Smooth muscle cell (in vitro differentiated cells): ENCODE results near the gene MRPL4. TPM values are rescaled to one million over a fixed set of nuclear protein-coding genes. Genes with fewer than 3 reads are reported as not detected.
"Not testable (repeated sequence)": the region's sequence is repeated elsewhere in the genome, so short reads cannot be mapped to it uniquely, and the experiment has no call there.

Experiments used
- DNase-seq: peaks from one replicate; lab custom pipeline; 2025; ENCODE audit not compliant: unreplicated experiment; lab: John Stamatoyannopoulos, UW
- H2AFZ ChIP-seq: fragments of 200-600 bp; sonication (generic); 2 replicates; pipeline ENCODE4 v1.6.0; 2016; ENCODE audit warnings: antibody characterized with exemption, low read depth, mild to moderate bottlenecking
- H3F3A ChIP-seq: fragments of 200-600 bp; sonication (generic); 2 replicates; pipeline ENCODE4 v1.6.0; 2017; ENCODE audit warnings: antibody characterized with exemption, low read depth
- H3K27ac ChIP-seq: fragments of 200-600 bp; sonication (generic); 2 replicates; pipeline ENCODE4 v1.5.1; 2016; ENCODE audit warnings: low read depth, mild to moderate bottlenecking
- H3K27me3 ChIP-seq: fragments of 200-600 bp; sonication (generic); 2 replicates; pipeline ENCODE4 v1.6.1; 2016; ENCODE audit warnings: low read depth, mild to moderate bottlenecking
- H3K36me3 ChIP-seq: fragments of 200-600 bp; sonication (generic); 2 replicates; pipeline ENCODE4 v1.5.1; 2016; ENCODE audit warnings: low read depth
- H3K4me1 ChIP-seq: fragments of 200-600 bp; sonication (generic); 2 replicates; pipeline ENCODE4 v1.5.1; 2016; ENCODE audit warnings: low read depth
- H3K4me2 ChIP-seq: fragments of 200-600 bp; sonication (generic); 2 replicates; pipeline ENCODE4 v1.6.0; 2016; ENCODE audit warnings: mild to moderate bottlenecking
- H3K4me3 ChIP-seq: fragments of 200-600 bp; sonication (generic); 2 replicates; pipeline ENCODE4 v1.5.1; 2016; ENCODE audit warnings: mild to moderate bottlenecking
- H3K79me2 ChIP-seq: fragments of 200-600 bp; sonication (generic); 2 replicates; pipeline ENCODE4 v1.6.0; 2016; ENCODE audit warnings: low read depth, mild to moderate bottlenecking
- H3K9ac ChIP-seq: fragments of 200-600 bp; sonication (generic); 2 replicates; pipeline ENCODE4 v1.6.0; 2016; ENCODE audit warnings: low read depth
- H3K9me3 ChIP-seq: fragments of 200-600 bp; sonication (generic); replicated peaks from 2 replicates; pipeline ENCODE4 v1.5.1; 2016; ENCODE audit warnings: low read depth
- H4K20me1 ChIP-seq: fragments of 200-600 bp; sonication (generic); 2 replicates; pipeline ENCODE4 v1.6.0; 2016; ENCODE audit warnings: low read depth
- WGBS: methylation state at CpG from one replicate; pipeline ENCODE4 v1.1.7; 2016; ENCODE audit warnings: low lambda C conversion rate; 5-methylcytosine and 5-hydroxymethylcytosine counted together
- polyA plus RNA-seq: library from polyadenylated mRNA; unstranded; fragments of >200 nt; fragmentation: Nextera tagmentation; extraction: Ambion mirVana; gene quantifications from 2 replicates; pipeline ENCODE4 v1.2.1, GENCODE V29; 2016
- total RNA-seq: library from RNA; depleted of rRNA; stranded (reverse); fragments of >200 nt; gene quantifications from 2 replicates; pipeline ENCODE4 v1.2.3, GENCODE V29; 2014
- TF ChIP-seq, protein P1 (sequence below): fragments of 200-600 bp; sonication (generic); IDR thresholded peaks from 2 replicates; pipeline ENCODE4 v1.5.1; 2017; ENCODE audit warnings: borderline replicate concordance, mild to moderate bottlenecking, antibody characterized with exemption; ENCODE audit not compliant: insufficient read depth, poor library complexity, severe bottlenecking

MRPL4 gene
- total and polyA plus RNA-seq, 2 experiments from 2014 or later = 47.8 to 63.5 TPM

DNA sequence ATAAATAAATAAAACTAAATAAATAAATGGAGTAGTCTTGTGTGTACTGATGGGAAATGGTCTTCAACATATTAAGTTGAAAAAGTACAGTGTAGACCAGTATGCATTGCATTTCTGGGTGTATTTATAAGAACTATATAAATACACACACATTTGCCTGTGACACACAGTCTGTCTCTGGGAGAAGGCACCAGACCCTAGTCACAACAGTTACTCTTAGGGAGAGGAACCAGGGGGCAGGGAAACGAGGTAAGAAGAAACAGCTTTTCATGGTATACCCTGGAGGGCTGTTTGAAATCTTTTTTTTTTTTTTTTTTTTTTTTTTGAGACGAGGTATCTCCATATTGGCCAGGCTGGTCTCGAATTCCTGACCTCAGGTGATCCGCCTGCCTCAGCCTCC, 18.1 kb upstream of the MRPL4 start:
- Histone ChIP-seq H3K4me3 (no peak overlapping the region), H2AFZ (no peak overlapping the region), H3K27me3 (no peaks in the 10 kb centered on the region), H3K79me2 (peaks cover 9% of the 10 kb centered on the region), H3K36me3 (no peaks in the 10 kb centered on the region), H3K4me1 (no peaks in the 10 kb centered on the region), H4K20me1 (peaks cover 10% of the 10 kb centered on the region), H3K4me2 (no peak overlapping the region), H3K9ac (no peak overlapping the region), H3K27ac (no peak overlapping the region), H3K9me3 (no peaks in the 10 kb centered on the region), H3F3A (peaks cover 7% of the 10 kb centered on the region)
- WGBS = 77% methylated on average over 4 of the region's 4 CpGs
- TF ChIP-seq, protein P1, sequence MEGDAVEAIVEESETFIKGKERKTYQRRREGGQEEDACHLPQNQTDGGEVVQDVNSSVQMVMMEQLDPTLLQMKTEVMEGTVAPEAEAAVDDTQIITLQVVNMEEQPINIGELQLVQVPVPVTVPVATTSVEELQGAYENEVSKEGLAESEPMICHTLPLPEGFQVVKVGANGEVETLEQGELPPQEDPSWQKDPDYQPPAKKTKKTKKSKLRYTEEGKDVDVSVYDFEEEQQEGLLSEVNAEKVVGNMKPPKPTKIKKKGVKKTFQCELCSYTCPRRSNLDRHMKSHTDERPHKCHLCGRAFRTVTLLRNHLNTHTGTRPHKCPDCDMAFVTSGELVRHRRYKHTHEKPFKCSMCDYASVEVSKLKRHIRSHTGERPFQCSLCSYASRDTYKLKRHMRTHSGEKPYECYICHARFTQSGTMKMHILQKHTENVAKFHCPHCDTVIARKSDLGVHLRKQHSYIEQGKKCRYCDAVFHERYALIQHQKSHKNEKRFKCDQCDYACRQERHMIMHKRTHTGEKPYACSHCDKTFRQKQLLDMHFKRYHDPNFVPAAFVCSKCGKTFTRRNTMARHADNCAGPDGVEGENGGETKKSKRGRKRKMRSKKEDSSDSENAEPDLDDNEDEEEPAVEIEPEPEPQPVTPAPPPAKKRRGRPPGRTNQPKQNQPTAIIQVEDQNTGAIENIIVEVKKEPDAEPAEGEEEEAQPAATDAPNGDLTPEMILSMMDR = no peak
- no peak for DNase-seq

DNA sequence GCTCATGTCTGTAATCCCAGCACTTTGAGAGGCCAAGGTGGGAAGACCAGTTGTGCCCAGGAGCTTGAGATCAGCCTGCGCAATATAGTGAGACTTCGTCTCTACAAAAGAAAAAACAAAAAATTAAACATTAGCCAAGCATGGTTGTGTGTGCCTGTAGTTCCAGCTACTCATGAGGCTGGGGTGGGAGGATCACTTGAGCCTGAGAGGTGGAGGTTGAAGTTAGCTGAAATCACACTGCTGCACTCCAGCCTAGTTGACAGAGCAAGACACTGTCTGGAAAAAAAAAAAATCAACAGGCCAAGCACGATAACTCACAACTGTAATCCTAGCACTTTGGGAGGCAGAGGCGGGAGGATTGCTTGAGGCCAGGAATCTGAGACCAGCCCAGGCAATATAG, 17.0 kb upstream of the MRPL4 start:
- 92% methylated on average over 4 of the region's 4 CpGs for WGBS
- H3K9me3 ChIP-seq = no peaks in the 10 kb centered on the region
- H2AFZ ChIP-seq = no peak overlapping the region
- H4K20me1 ChIP-seq = no peaks in the 10 kb centered on the region
- no peak overlapping the region for H3K9ac ChIP-seq
- no peak overlapping the region for H3K4me2 ChIP-seq
- H3K79me2 ChIP-seq = no peaks in the 10 kb centered on the region
- no peak overlapping the region for H3K4me3 ChIP-seq
- TF ChIP-seq, protein P1 = no peak
- H3K36me3 ChIP-seq = no peaks in the 10 kb centered on the region
- H3K4me1 ChIP-seq = no peaks in the 10 kb centered on the region
- H3K27me3 ChIP-seq = no peaks in the 10 kb centered on the region
- no peak for DNase-seq
- H3F3A ChIP-seq = peaks cover 3% of the 10 kb centered on the region
- H3K27ac ChIP-seq = no peak overlapping the region

DNA sequence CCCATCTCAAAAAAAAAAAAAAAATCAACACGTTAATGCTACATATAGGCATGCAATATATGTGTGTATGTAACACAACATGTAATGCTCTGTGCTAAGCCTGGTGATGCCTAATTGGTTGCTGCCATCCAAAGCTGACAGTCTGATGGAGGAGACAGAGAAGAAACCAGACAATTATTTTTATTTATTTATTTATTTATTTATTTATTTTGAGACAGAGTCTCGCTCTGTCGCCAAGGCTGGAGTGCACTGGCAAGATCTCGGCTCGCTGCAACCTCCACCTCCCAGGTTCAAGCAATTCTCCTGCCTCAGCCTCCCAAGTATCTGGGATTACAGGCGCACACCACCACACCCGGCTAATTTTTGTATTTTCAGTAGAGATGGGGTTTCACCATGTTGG, 16.6 kb upstream of the MRPL4 start:
- H4K20me1 ChIP-seq, H3K9me3 ChIP-seq, H3K4me2 ChIP-seq, H3K27me3 ChIP-seq, H3K4me3 ChIP-seq, H3K27ac ChIP-seq, H3K9ac ChIP-seq, H3K79me2 ChIP-seq, DNase-seq, H3K4me1 ChIP-seq, H3F3A ChIP-seq, H3K36me3 ChIP-seq, H2AFZ ChIP-seq: not testable (repeated sequence)
- over 99% methylated on average over 7 of the region's 7 CpGs for WGBS

DNA sequence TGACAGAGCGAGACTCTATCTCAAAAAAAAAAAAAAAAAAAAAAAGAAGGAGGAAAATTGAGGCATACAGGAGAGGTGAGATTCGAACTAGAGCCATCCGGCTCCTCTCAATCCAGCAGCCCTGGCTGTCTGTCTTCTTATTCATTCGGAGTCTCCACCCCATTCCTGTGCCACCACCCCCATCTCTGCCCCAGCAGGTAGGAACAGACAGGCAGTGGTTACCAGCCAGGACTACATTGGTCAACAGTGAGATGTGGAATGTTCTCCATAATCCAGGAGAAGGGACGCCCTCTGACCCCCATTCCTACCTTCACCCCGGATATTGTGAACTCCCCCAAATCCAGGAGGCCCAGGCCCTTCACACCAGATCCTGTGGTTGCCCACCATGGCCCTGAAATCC, 14.3 kb upstream of the MRPL4 start:
- no peaks in the 10 kb centered on the region for H3K36me3 ChIP-seq
- no peak for DNase-seq
- H4K20me1 ChIP-seq = no peaks in the 10 kb centered on the region
- no peaks in the 10 kb centered on the region for H3K4me1 ChIP-seq
- TF ChIP-seq, protein P1 = no peak
- H3K27ac ChIP-seq = no peak overlapping the region
- WGBS = 91% methylated on average over 5 of the region's 6 CpGs
- no peaks in the 10 kb centered on the region for H3K79me2 ChIP-seq
- no peak overlapping the region for H3K4me2 ChIP-seq
- no peak overlapping the region for H3K9ac ChIP-seq
- H3F3A ChIP-seq = no peaks in the 10 kb centered on the region
- no peak overlapping the region for H2AFZ ChIP-seq
- no peaks in the 10 kb centered on the region for H3K9me3 ChIP-seq
- no peak overlapping the region for H3K4me3 ChIP-seq
- no peaks in the 10 kb centered on the region for H3K27me3 ChIP-seq
